HG03175 (cell line): ENCODE data around the gene AK2.
"Not testable (repeated sequence)": the region's sequence is repeated elsewhere in the genome, so short reads cannot be mapped to it uniquely, and the experiment has no call there.

Experiments used
- ATAC-seq: cut with Tn5 transposase; IDR thresholded peaks from one replicate; pipeline ENCODE4 v1.9.1; 2021; ENCODE audit warnings: mild to moderate bottlenecking, moderate library complexity; ENCODE audit not compliant: unreplicated experiment

Gene AK2

GRCh38 chr1:33002006-33002405 is 34.7 kb downstream of the AK2 start:
- no peak for ATAC-seq

DNA sequence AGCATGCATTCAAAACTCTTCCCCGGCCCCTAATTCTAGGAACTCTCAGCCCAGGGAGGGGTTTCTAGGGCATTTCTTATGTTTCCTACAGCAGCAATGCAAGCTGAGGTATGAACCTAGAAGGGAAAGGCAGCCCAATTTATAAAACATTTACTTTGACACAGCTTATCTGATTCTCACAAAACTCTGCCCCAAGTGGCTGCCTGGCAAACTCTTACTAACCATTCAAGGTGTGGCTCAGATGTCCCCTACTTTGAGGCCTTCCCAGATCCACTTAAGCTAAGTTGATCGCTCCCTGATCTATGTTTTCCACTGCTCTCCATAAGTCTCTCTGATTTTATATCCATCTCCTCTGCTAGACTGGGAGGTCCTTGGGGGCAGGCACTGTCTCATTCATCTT is 35.4 kb downstream of the AK2 start:
- no peak for ATAC-seq

- no peak for ATAC-seq
These were observed 36.2 kb downstream of the AK2 start for GRCh38 chr1:33000427-33001026.

DNA sequence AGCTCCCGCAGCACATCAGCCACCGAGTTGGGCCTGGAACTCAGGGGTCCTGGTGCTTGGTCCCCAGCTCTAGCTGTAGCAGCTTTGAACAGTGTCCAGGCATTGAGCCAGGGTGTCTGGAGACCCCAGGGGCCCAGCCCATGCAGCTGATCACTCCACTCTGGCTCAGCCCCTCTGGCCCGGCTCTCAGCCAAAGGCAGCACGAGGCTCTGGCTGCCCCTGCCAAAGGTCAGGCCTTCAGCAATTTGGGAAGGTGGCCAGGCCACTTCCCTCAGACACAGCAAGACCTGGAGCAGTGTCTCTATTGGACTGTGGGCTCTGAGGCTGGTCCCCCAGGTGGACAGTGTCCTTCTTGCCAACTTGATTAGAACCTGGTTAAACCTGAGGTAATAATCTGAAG is 37.7 kb downstream of the AK2 start:
- no peak for ATAC-seq

DNA sequence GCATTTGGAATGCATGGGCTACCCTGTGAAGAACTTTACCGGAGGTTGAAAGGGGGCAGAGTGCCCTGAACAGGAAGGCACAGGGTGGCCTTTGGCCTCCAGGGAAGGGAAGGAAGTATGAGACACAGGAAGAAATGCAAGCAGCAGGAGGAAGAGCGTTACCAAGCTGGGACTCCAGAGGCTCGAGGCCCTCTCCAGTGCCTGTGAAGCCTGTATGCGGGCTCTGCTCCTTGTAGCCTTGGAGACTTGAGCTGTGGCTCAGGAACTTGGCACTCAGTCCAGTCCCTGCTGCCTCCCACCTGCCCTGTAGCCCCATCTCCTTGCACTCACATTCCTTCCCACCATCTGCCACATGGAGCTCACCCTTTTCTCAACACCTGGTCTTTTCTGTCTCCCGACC is 38.6 kb downstream of the AK2 start:
- ATAC-seq = no peak

GRCh38 chr1:32997381-32997891 is 39.2 kb downstream of the AK2 start:
- no peak for ATAC-seq

DNA sequence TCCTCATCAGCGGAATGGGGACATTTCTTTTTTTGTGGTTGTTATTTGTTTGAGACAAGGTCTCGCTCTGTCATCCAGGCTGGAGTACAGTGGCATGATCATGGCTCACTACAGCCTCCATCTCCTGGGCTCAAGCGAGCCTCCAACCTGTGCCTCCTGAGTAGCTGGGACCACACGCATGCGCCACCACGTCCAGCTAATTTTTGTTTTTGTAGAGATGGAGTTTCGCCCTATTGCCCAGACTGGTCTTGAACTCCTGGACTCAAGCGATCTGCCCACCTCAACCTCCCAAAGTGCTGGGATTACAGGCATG is 43.4 kb downstream of the AK2 start:
- ATAC-seq = not testable (repeated sequence)

- ATAC-seq = peak; percentile 77
These were observed 44.0 kb downstream of the AK2 start for GRCh38 chr1:32992489-32993323.

GRCh38 chr1:32991819-32992488 is 44.7 kb downstream of the AK2 start:
- peak; percentile 31 for ATAC-seq

GRCh38 chr1:32991386-32991785 is 45.3 kb downstream of the AK2 start:
- ATAC-seq = no peak

DNA sequence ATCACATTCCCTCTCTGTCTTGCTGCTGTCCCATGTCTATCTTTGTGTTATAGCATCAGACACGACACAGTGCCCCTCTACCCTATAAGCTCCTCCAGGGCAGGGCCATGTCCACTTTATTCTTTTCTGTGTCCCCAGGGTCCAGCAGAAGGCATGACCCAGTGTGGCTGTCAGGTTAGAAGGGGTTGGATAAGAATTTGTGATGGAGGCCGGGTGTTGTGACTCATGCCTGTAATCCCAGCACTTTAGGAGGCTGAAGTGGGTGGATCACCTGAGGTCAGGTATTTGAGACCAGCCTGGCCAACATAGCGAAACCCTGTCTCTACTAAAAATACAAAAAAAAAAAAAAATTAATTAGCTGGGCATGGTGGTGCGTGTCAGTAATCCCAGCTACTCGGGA is 45.8 kb downstream of the AK2 start:
- ATAC-seq = no peak

DNA sequence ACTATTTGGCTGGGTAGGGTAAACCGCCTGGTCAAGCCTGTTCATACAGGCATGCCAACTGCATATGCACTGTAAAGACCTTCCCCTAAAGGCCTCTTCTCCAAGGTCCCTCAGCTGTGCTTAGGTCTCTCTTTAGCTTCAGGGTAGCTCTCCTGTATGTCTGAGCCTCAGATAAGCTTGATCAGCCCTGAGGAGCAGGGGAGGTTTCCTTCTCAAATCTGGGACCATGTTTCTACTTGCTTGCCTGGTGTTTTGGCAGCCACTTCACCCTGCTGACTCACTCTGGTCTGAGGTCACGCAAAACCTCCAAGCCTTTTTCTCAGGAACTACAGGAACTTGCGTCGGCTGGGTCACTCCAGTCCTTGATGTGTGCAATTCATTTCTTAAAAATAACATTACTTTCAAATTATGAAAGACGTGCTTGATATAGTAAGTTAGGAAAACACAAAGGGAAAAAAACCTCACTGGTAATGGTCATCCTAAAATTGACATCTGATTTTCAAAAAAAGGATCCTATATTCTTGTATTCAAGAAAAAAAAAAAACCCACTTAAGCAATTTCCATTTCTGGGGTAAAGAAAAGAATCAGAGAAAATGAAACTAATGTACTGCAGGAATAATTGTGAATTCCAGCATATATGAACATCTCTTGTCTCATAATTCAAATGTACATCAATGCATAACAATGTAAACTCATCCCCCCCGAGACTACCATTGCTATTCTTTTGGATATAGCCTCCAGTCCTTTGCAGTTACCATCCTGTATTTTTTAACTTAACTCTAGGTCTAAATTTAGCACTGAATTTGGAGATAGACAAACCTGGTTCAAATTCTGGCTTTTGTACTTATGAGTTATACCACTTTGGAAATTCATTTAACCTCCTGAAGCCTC is 47.3 kb downstream of the AK2 start:
- no peak for ATAC-seq

- no peak for ATAC-seq
These were observed 48.0 kb downstream of the AK2 start for GRCh38 chr1:32988665-32989064.

DNA sequence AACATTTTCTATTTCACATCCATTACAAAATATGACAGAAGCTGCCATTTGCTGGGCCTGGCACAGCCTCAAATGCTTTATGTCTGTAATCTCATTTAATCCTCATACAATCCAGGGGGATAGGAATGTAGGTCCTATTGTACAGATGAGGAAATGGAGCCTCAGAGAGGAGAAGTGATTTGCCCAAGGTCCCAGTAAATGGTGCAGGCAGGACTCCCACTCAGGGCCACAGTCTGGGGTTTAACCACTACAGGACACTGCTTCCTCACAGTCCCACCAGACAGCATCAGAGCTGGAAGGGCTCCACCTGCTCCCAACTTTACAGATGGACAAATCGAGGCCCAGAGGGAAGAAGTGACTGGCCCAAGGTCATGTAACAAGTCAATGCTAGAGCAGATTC is 51.5 kb downstream of the AK2 start:
- ATAC-seq = no peak

GRCh38 chr1:32984455-32985171 is 52.1 kb downstream of the AK2 start:
- ATAC-seq = no peak

GRCh38 chr1:32984090-32984454 is 52.6 kb downstream of the AK2 start:
- no peak for ATAC-seq

DNA sequence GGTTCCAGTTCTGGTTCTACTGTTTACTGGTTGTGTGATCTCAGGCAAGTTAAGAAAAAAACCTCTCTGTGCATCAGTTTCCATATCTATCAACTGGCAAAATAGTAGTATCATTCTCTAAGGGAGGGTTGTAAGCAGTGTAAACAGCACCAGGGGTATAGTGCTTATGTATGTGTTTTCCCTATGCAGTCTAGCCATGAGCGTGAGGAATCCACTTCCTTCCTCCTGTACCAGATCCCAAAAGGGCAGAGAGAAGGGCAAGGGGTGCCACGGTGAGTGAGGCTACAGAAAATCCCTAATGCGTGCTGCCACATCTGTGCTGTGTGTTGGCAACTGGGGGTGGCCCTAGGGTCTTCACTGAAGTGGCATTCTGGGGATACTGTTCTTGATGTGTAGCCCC is 53.7 kb downstream of the AK2 start:
- no peak for ATAC-seq

GRCh38 chr1:32981003-32981901 is 55.4 kb downstream of the AK2 start:
- peak; percentile 94 for ATAC-seq

DNA sequence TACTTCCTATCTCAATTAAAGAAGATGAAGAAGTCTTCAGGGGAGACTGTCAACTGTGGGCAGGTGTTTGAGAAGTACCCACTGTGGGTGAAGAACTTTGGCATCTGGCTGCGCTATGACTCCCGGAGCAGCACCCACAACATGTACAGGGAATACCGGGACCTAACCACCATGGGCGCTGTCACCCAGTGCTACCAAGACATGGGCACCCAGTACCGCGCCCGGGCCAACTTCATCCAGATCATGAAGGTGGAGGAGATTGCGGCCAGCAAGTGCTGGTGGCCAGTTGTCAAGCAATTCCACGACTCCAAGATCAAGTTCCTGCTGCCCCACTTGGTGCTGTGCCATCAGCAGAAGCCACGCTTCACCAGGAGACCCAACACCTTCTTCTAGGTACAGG is 56.6 kb downstream of the AK2 start:
- ATAC-seq = no peak
